Left forelimb (tissue), 1 donor: ENCODE measurements around the gene MPPED2.

ENCODE experiments used
- DNase-seq: peaks from one replicate; pipeline ENCODE4 v3.0.0-alpha.2; 2018; ENCODE audit warnings: low spot score

Gene MPPED2

GRCh38 chr11:30533445-30533947 is 52.7 kb downstream of the MPPED2 start:
- no peak for DNase-seq

- no peak for DNase-seq
Measured at GRCh38 chr11:30527566-30527965, 58.6 kb downstream of the MPPED2 start.

- DNase-seq = no peak
Measured at GRCh38 chr11:30526558-30526957, 59.6 kb downstream of the MPPED2 start.

- no peak for DNase-seq
Measured at GRCh38 chr11:30522536-30523243, 63.5 kb downstream of the MPPED2 start.

- no peak for DNase-seq
Measured at GRCh38 chr11:30521297-30522071, 64.7 kb downstream of the MPPED2 start.

- DNase-seq = no peak
Measured at GRCh38 chr11:30513087-30513486, 73.1 kb downstream of the MPPED2 start.

- DNase-seq = no peak
Measured at GRCh38 chr11:30511408-30511807, 74.7 kb downstream of the MPPED2 start.

- DNase-seq = no peak
Measured at GRCh38 chr11:30510750-30511149, 75.4 kb downstream of the MPPED2 start.

- DNase-seq = no peak
Measured at GRCh38 chr11:30509364-30509763, 76.8 kb downstream of the MPPED2 start.

GRCh38 chr11:30508594-30508993 is 77.6 kb downstream of the MPPED2 start:
- DNase-seq = no peak

GRCh38 chr11:30505603-30506002 is 80.5 kb downstream of the MPPED2 start:
- DNase-seq = no peak

- DNase-seq = no peak
Measured at GRCh38 chr11:30504468-30504867, 81.7 kb downstream of the MPPED2 start.

GRCh38 chr11:30503156-30503555 is 83.0 kb downstream of the MPPED2 start:
- DNase-seq = no peak

GRCh38 chr11:30502305-30502704 is 83.8 kb downstream of the MPPED2 start:
- DNase-seq = no peak

- no peak for DNase-seq
Measured at GRCh38 chr11:30501744-30502143, 84.4 kb downstream of the MPPED2 start.

GRCh38 chr11:30499940-30500339 is 86.2 kb downstream of the MPPED2 start:
- no peak for DNase-seq

- DNase-seq = no peak
Measured at GRCh38 chr11:30497600-30497999, 88.6 kb downstream of the MPPED2 start.

- DNase-seq = no peak
Measured at GRCh38 chr11:30496935-30497334, 89.2 kb downstream of the MPPED2 start.

- DNase-seq = no peak
Measured at GRCh38 chr11:30495437-30495836, 90.7 kb downstream of the MPPED2 start.

GRCh38 chr11:30489511-30489910 is 96.6 kb downstream of the MPPED2 start:
- no peak for DNase-seq

GRCh38 chr11:30489076-30489475 is 97.1 kb downstream of the MPPED2 start:
- DNase-seq = no peak

- DNase-seq = no peak
Measured at GRCh38 chr11:30488304-30488998, 97.7 kb downstream of the MPPED2 start.
